Sigmoid colon (tissue), 7 donors: Measurements from ENCODE around the gene IKZF2. TPM values are rescaled to one million over a fixed set of nuclear protein-coding genes. Genes with fewer than 3 reads are reported as not detected.

Experiments used
- DNase-seq: peaks from one replicate; pipeline ENCODE4 v3.0.0-alpha.2; 2019
- H3K27ac ChIP-seq, 4 donors: fragments of 200-600 bp; sonication (generic); one replicate each; pipeline ENCODE4 v1.5.1; 2016 to 2019; ENCODE audit warnings: mild to moderate bottlenecking in 1 of 4
- H3K27me3 ChIP-seq, 3 donors: fragments of 200-600 bp; sonication (generic); one replicate each; pipeline ENCODE4 v1.5.1; 2019; ENCODE audit warnings: mild to moderate bottlenecking in 1 of 3
- H3K36me3 ChIP-seq, 4 donors: fragments of 200-600 bp; sonication (generic); one replicate each; pipeline ENCODE4 v1.5.1; 2016 to 2019
- H3K4me1 ChIP-seq, 4 donors: fragments of 200-600 bp; sonication (generic); one replicate each; pipeline ENCODE4 v1.5.1; 2017 to 2019
- H3K4me3 ChIP-seq, 4 donors: fragments of 200-600 bp; sonication (generic); one replicate each; pipeline ENCODE4 v1.5.1; 2017 to 2019; ENCODE audit warnings: mild to moderate bottlenecking in 2 of 4, moderate library complexity in 1 of 4
- H3K9me3 ChIP-seq, 4 donors: fragments of 200-600 bp in 3 of 4; sonication (generic) in 3 of 4; one replicate each; pipeline versions ENCODE4 v1.5.1 to v1.6.1; 2013 to 2019
- CTCF ChIP-seq, 4 experiments: fragments of 450-650 bp in 3 of 4; fragments of 200-600 bp in 1 of 4; IDR thresholded peaks; one replicate each; pipeline ENCODE4 v1.5.1; 2016 to 2019; ENCODE audit warnings: antibody characterized with exemption in 4 of 4, mild to moderate bottlenecking in 3 of 4, moderate library complexity in 2 of 4
- EP300 ChIP-seq, 4 donors: sonication (generic); formaldehyde crosslinking; IDR thresholded peaks; one replicate each; pipeline ENCODE4 v1.6.1; 2017; ENCODE audit warnings: antibody characterized with exemption in 4 of 4
- POLR2A ChIP-seq, 2 donors: fragments of 450-650 bp; IDR thresholded peaks; one replicate each; pipeline ENCODE4 v1.6.1; 2016; ENCODE audit warnings: antibody characterized with exemption in 2 of 2, mild to moderate bottlenecking in 2 of 2, moderate library complexity in 2 of 2
- POLR2AphosphoS5 ChIP-seq, 4 donors: sonication (generic); formaldehyde crosslinking; IDR thresholded peaks; one replicate each; pipeline ENCODE4 v1.6.1; 2017; ENCODE audit warnings: antibody characterized with exemption in 4 of 4
- WGBS, 2 donors: extraction: QIAGEN DNeasy Blood & Tissue Kit; methylation state at CpG; one replicate each; pipeline ENCODE4 v1.1.7; 2013; 5-methylcytosine and 5-hydroxymethylcytosine counted together
- intact Hi-C: fragments of 100-400 bp; cut with DNase I; formaldehyde crosslinking; loops from one replicate; pipeline ENCODE4 v1.15.1; 2023
- polyA plus RNA-seq, 3 donors: library from polyadenylated mRNA; stranded (reverse); fragments of 200-250 nt; gene quantifications; one replicate each; pipeline ENCODE4 v1.2.3, GENCODE V29; 2013
- total RNA-seq, 4 donors: library from RNA; depleted of rRNA; stranded (reverse); fragments of >200 nt; gene quantifications; one replicate each; pipeline ENCODE4 v1.1.0, GENCODE V29; 2016
- donor health status: healthy with polysubstance abuse.
- donor health status: Bipolar disorder and iron deficiency.
- donor health status: healthy.

Gene IKZF2
- total and polyA plus RNA-seq, 7 donors, result under 0.01 to 14.9 (median 5.5) TPM

- H3K27me3 ChIP-seq, result no peaks in the 10 kb centered on the region
- H3K4me1 ChIP-seq, result peaks cover 0 to 28% (median 15%) of the 10 kb centered on the region in 4 donors
- intact Hi-C loops, result no loop called here
- no peak overlapping the region for H3K27ac ChIP-seq
- no peaks in the 10 kb centered on the region for H3K9me3 ChIP-seq
- no peak overlapping the region for H3K4me3 ChIP-seq
- H3K36me3 ChIP-seq, result no peaks in the 10 kb centered on the region
- DNase-seq, result no peak
- TF ChIP-seq POLR2AphosphoS5 (IDR thresholded peaks at IDR 0.05) (no peak), EP300 (IDR thresholded peaks at IDR 0.05) (no peak), POLR2A (IDR thresholded peaks at IDR 0.05) (no peak), CTCF (IDR thresholded peaks at IDR 0.05) (no peak)
These were observed 65.4 kb downstream of the IKZF2 start for GRCh38 chr2:213086050-213086449.

GRCh38 chr2:213085538-213085937, 65.9 kb downstream of the IKZF2 start:
- no peaks in the 10 kb centered on the region for H3K9me3 ChIP-seq
- TF ChIP-seq POLR2A (IDR thresholded peaks at IDR 0.05), result no peak
- no peak for TF ChIP-seq CTCF (IDR thresholded peaks at IDR 0.05)
- no peak for TF ChIP-seq EP300 (IDR thresholded peaks at IDR 0.05)
- TF ChIP-seq POLR2AphosphoS5 (IDR thresholded peaks at IDR 0.05), result no peak
- H3K36me3 ChIP-seq, result no peaks in the 10 kb centered on the region
- intact Hi-C loops, result no loop called here
- WGBS, 2 donors, result 90 to 92% methylated on average over 4 of the region's 4 CpGs
- H3K27ac ChIP-seq, result no peak overlapping the region
- H3K4me1 ChIP-seq, result peaks cover 0 to 28% (median 15%) of the 10 kb centered on the region in 4 donors
- H3K27me3 ChIP-seq, result no peaks in the 10 kb centered on the region
- no peak for DNase-seq
- no peak overlapping the region for H3K4me3 ChIP-seq

GRCh38 chr2:213084261-213084660, 67.2 kb downstream of the IKZF2 start:
- no peaks in the 10 kb centered on the region for H3K36me3 ChIP-seq
- H3K27ac ChIP-seq, result no peak overlapping the region
- H3K27me3 ChIP-seq, result no peaks in the 10 kb centered on the region
- intact Hi-C loops, result no loop called here
- H3K9me3 ChIP-seq, result no peaks in the 10 kb centered on the region
- DNase-seq, result no peak
- H3K4me1 ChIP-seq, result peaks cover 0 to 28% (median 15%) of the 10 kb centered on the region in 4 donors
- H3K4me3 ChIP-seq, result no peak overlapping the region
- no peak for TF ChIP-seq CTCF (IDR thresholded peaks at IDR 0.05)
- TF ChIP-seq EP300 (IDR thresholded peaks at IDR 0.05), result no peak
- TF ChIP-seq POLR2A (IDR thresholded peaks at IDR 0.05), result no peak
- no peak for TF ChIP-seq POLR2AphosphoS5 (IDR thresholded peaks at IDR 0.05)

GRCh38 chr2:213080969-213081617, 70.3 kb downstream of the IKZF2 start:
- H3K27me3 ChIP-seq, result no peaks in the 10 kb centered on the region

More at GRCh38 chr2:213080969-213081617, 70.3 kb downstream of the IKZF2 start:
- intact Hi-C loops, result no loop called here
- no peak overlapping the region for H3K4me3 ChIP-seq
- H3K4me1 ChIP-seq, result peaks cover 0 to 16% (median 9%) of the 10 kb centered on the region in 4 donors
- H3K36me3 ChIP-seq, result no peaks in the 10 kb centered on the region
- H3K27ac ChIP-seq, result no peak overlapping the region
- no peaks in the 10 kb centered on the region for H3K9me3 ChIP-seq
- TF ChIP-seq POLR2AphosphoS5 (IDR thresholded peaks at IDR 0.05) (no peak), EP300 (IDR thresholded peaks at IDR 0.05) (no peak), CTCF (IDR thresholded peaks at IDR 0.05) (no peak)
- DNase-seq, result no peak
